ENCODE data around the gene ELAVL3.

The ELAVL3 gene

DNA sequence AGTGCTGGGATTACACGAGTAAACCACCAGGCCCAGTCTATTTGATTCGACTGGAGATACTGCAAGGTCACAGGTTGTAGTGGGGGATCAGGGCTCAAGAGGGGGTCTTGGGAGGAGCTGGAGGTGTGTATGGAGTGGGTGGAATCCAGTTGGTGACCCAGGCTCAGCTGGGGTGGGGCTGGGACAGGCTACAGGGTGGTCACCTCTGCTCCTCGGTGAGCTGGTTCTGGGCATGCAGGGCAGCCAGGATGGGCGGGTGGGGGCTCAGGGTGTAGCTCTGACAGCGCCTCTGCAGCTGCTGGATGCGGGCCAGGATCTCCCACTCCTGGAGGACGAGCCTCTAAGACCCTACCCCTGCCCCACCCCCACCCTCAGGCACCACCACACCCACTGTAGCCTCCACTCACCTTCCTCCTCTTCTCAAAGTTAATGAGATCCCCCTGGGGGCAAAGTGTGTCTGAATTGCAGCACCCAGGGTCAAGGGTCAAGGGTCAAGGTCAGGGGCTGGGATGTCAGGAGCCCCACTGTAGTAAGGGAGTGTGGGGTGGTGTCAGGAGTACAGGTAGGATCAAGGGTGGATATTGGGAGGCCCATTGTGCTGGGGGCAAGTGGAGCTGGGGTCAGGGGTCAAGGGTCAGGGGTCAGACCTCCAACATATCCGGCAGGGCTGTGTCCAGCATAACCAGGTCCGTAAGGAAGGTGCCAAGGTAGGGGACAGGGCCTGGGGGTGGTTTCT, 78.9 kb downstream of the ELAVL3 start:
- peaks cover under 1% of the 10 kb centered on the region for H3K27me3 Mint-ChIP-seq (ENCODE audit: low read depth)
- H3K27ac Mint-ChIP-seq = no peak overlapping the region

More for the DNA sequence above, 78.9 kb downstream of the ELAVL3 start:
- H3K4me1 Mint-ChIP-seq (ENCODE audit: low read depth) = no peaks in the 10 kb centered on the region
- no peaks in the 10 kb centered on the region for H3K9me3 Mint-ChIP-seq
- no peak overlapping the region for H3K4me3 Mint-ChIP-seq
- no peaks in the 10 kb centered on the region for H3K36me3 Mint-ChIP-seq (ENCODE audit: low read depth)

All from T-helper 1 cell treated with Interleukin-12 subunit alpha and Interleukin-12 subunit beta and Interleukin-4 antibody, amounts not matched to agents 30 μg/mL and 1 μg/mL, for 36 hours (primary cell).